Measurements from ENCODE around the gene PRKN.

Gene PRKN

DNA sequence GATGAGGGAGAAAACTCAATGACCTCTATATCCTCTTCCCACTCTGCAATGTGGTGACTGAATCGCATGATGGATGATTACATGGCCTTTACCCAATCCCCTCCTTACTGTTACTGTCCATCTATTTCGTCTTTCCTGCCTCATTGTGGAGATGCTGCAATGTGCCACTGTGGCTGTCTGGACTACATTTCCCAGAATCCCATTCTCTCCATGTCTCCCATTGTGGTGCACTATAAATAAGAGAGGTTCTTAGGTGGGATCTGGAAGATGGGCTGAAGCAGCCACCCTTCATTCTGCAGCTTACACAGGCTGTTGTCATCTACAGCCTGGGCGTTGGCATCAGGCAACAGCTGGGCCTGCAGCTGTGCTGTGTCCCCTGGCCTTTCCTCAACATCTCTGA, 233.6 kb downstream of the PRKN start (continued):
- TF ChIP-seq ZNF76 (tag by site-specific recombination; IDR thresholded peaks at IDR 0.05; ENCODE audit: borderline replicate concordance, low read depth) (no peak), ZNF530 (tag by site-specific recombination; IDR thresholded peaks at IDR 0.05; ENCODE audit: low read depth) (no peak), ZNF423 (tag by site-specific recombination; IDR thresholded peaks at IDR 0.05) (no peak), EGR2 (tag by site-specific recombination; IDR thresholded peaks at IDR 0.05; ENCODE audit: low read depth) (no peak)
- TF ChIP-seq, protein P1, sequence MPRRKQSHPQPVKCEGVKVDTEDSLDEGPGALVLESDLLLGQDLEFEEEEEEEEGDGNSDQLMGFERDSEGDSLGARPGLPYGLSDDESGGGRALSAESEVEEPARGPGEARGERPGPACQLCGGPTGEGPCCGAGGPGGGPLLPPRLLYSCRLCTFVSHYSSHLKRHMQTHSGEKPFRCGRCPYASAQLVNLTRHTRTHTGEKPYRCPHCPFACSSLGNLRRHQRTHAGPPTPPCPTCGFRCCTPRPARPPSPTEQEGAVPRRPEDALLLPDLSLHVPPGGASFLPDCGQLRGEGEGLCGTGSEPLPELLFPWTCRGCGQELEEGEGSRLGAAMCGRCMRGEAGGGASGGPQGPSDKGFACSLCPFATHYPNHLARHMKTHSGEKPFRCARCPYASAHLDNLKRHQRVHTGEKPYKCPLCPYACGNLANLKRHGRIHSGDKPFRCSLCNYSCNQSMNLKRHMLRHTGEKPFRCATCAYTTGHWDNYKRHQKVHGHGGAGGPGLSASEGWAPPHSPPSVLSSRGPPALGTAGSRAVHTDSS (tag by site-specific recombination; IDR thresholded peaks at IDR 0.05), result no peak

- Histone ChIP-seq H3K36me3 (ENCODE audit: control insufficient read depth in 2 of 2, insufficient read depth in 1 of 2, low read length in 2 of 2) (no peaks in the 10 kb centered on the region), H3K4me1 (ENCODE audit: control insufficient read depth, insufficient read depth, low read length) (no peaks in the 10 kb centered on the region), H3K9me3 (ENCODE audit: control insufficient read depth, insufficient read depth, low read depth, low read length) (no peaks in the 10 kb centered on the region), H3K4me3 (ENCODE audit: low read depth, low read length) (no peak overlapping the region), H3K27ac (ENCODE audit: extremely low read depth, low read depth, low read length) (no peak overlapping the region)
- POLR2A ChIA-PET, result no interaction called here
- TF ChIP-seq ZIC2 (tag by site-specific recombination; IDR thresholded peaks at IDR 0.05) (no peak), ZNF792 (tag by site-specific recombination; IDR thresholded peaks at IDR 0.05) (no peak), YY2 (tag by site-specific recombination; IDR thresholded peaks at IDR 0.05) (no peak), KLF7 (tag by site-specific recombination; IDR thresholded peaks at IDR 0.05; ENCODE audit: borderline replicate concordance) (no peak), ZNF548 (tag by site-specific recombination; IDR thresholded peaks at IDR 0.05) (no peak), BCL11A (tag by site-specific recombination; IDR thresholded peaks at IDR 0.05; ENCODE audit: low read depth) (no peak)
- CTCF ChIA-PET, result no interaction called here
Measured at GRCh38 chr6:162491637-162492036, 235.9 kb downstream of the PRKN start.

GRCh38 chr6:162489101-162489976, 238.2 kb downstream of the PRKN start:
- POLR2A ChIA-PET, result no interaction called here
- Histone ChIP-seq H3K27ac (ENCODE audit: extremely low read depth, low read depth, low read length) (no peak overlapping the region), H3K4me1 (ENCODE audit: control insufficient read depth, insufficient read depth, low read length) (no peaks in the 10 kb centered on the region), H3K4me3 (ENCODE audit: low read depth, low read length) (no peak overlapping the region), H3K9me3 (ENCODE audit: control insufficient read depth, insufficient read depth, low read depth, low read length) (no peaks in the 10 kb centered on the region), H3K36me3 (ENCODE audit: control insufficient read depth in 2 of 2, insufficient read depth in 1 of 2, low read length in 2 of 2) (no peaks in the 10 kb centered on the region)
- CTCF ChIA-PET, result no interaction called here
- TF ChIP-seq ZBTB8A (tag by site-specific recombination; IDR thresholded peaks at IDR 0.05) (no peak), ZNF660 (tag by site-specific recombination; IDR thresholded peaks at IDR 0.05) (no peak), FEZF1 (tag by site-specific recombination; IDR thresholded peaks at IDR 0.05) (no peak), ZNF138 (tag by site-specific recombination; IDR thresholded peaks at IDR 0.05; ENCODE audit: borderline replicate concordance) (no peak), ZSCAN30 (tag by site-specific recombination; IDR thresholded peaks at IDR 0.05) (no peak), ZBTB1 (tag by site-specific recombination; IDR thresholded peaks at IDR 0.05) (no peak), ZNF530 (tag by site-specific recombination; IDR thresholded peaks at IDR 0.05; ENCODE audit: low read depth) (no peak), ZBTB7A (tag by site-specific recombination; IDR thresholded peaks at IDR 0.05; ENCODE audit: low read depth) (no peak), BCL11B (tag by site-specific recombination; IDR thresholded peaks at IDR 0.05; ENCODE audit: low read depth) (no peak), ZNF514 (tag by site-specific recombination; IDR thresholded peaks at IDR 0.05) (no peak)
- TF ChIP-seq, protein P2, sequence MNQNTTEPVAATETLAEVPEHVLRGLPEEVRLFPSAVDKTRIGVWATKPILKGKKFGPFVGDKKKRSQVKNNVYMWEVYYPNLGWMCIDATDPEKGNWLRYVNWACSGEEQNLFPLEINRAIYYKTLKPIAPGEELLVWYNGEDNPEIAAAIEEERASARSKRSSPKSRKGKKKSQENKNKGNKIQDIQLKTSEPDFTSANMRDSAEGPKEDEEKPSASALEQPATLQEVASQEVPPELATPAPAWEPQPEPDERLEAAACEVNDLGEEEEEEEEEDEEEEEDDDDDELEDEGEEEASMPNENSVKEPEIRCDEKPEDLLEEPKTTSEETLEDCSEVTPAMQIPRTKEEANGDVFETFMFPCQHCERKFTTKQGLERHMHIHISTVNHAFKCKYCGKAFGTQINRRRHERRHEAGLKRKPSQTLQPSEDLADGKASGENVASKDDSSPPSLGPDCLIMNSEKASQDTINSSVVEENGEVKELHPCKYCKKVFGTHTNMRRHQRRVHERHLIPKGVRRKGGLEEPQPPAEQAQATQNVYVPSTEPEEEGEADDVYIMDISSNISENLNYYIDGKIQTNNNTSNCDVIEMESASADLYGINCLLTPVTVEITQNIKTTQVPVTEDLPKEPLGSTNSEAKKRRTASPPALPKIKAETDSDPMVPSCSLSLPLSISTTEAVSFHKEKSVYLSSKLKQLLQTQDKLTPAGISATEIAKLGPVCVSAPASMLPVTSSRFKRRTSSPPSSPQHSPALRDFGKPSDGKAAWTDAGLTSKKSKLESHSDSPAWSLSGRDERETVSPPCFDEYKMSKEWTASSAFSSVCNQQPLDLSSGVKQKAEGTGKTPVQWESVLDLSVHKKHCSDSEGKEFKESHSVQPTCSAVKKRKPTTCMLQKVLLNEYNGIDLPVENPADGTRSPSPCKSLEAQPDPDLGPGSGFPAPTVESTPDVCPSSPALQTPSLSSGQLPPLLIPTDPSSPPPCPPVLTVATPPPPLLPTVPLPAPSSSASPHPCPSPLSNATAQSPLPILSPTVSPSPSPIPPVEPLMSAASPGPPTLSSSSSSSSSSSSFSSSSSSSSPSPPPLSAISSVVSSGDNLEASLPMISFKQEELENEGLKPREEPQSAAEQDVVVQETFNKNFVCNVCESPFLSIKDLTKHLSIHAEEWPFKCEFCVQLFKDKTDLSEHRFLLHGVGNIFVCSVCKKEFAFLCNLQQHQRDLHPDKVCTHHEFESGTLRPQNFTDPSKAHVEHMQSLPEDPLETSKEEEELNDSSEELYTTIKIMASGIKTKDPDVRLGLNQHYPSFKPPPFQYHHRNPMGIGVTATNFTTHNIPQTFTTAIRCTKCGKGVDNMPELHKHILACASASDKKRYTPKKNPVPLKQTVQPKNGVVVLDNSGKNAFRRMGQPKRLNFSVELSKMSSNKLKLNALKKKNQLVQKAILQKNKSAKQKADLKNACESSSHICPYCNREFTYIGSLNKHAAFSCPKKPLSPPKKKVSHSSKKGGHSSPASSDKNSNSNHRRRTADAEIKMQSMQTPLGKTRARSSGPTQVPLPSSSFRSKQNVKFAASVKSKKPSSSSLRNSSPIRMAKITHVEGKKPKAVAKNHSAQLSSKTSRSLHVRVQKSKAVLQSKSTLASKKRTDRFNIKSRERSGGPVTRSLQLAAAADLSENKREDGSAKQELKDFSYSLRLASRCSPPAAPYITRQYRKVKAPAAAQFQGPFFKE (tag by site-specific recombination; IDR thresholded peaks at IDR 0.05; ENCODE audit: borderline replicate concordance), result no peak
- TF ChIP-seq, protein P3, sequence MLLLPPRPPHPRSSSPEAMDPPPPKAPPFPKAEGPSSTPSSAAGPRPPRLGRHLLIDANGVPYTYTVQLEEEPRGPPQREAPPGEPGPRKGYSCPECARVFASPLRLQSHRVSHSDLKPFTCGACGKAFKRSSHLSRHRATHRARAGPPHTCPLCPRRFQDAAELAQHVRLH (tag by site-specific recombination; IDR thresholded peaks at IDR 0.05), result no peak
- TF ChIP-seq, protein P4, sequence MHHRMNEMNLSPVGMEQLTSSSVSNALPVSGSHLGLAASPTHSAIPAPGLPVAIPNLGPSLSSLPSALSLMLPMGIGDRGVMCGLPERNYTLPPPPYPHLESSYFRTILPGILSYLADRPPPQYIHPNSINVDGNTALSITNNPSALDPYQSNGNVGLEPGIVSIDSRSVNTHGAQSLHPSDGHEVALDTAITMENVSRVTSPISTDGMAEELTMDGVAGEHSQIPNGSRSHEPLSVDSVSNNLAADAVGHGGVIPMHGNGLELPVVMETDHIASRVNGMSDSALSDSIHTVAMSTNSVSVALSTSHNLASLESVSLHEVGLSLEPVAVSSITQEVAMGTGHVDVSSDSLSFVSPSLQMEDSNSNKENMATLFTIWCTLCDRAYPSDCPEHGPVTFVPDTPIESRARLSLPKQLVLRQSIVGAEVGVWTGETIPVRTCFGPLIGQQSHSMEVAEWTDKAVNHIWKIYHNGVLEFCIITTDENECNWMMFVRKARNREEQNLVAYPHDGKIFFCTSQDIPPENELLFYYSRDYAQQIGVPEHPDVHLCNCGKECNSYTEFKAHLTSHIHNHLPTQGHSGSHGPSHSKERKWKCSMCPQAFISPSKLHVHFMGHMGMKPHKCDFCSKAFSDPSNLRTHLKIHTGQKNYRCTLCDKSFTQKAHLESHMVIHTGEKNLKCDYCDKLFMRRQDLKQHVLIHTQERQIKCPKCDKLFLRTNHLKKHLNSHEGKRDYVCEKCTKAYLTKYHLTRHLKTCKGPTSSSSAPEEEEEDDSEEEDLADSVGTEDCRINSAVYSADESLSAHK (tag by site-specific recombination; IDR thresholded peaks at IDR 0.05), result no peak
